ENCODE results near the gene SCN2A.

SCN2A gene

GRCh38 chr2:165408186-165408585 lies 169.0 kb downstream of the SCN2A start:
- H3K9ac ChIP-seq (ENCODE audit: low read length), result no peak overlapping the region
- H2AFZ ChIP-seq (ENCODE audit: low read depth, low read length), result no peak overlapping the region
- H3K4me2 ChIP-seq (ENCODE audit: low read length), result no peak overlapping the region
- no peaks in the 10 kb centered on the region for H4K20me1 ChIP-seq (ENCODE audit: insufficient read depth, low read length)
- no peaks in the 10 kb centered on the region for H3K4me1 ChIP-seq (ENCODE audit: low read length)
- TF ChIP-seq EZH2phosphoT487 (IDR thresholded peaks at IDR 0.05; ENCODE audit: low read depth), result no peak
- TF ChIP-seq CTCF (IDR thresholded peaks at IDR 0.05; ENCODE audit: low read depth, low read length), result no peak
- H3K9me3 ChIP-seq (ENCODE audit: insufficient read depth, low read length), result no peaks in the 10 kb centered on the region
- no peak overlapping the region for H3K27ac ChIP-seq (ENCODE audit: low read length)
- H3K27me3 ChIP-seq (ENCODE audit: low read depth, low read length), result no peaks in the 10 kb centered on the region
- no peaks in the 10 kb centered on the region for H3K79me2 ChIP-seq (ENCODE audit: low read length)
- no peaks in the 10 kb centered on the region for H3K36me3 ChIP-seq (replicated peaks; ENCODE audit: low read depth, low read length)
- no peak overlapping the region for H3K4me3 ChIP-seq (ENCODE audit: low read length)

- no peak overlapping the region for H3K9ac ChIP-seq (ENCODE audit: low read length)
- TF ChIP-seq EZH2phosphoT487 (IDR thresholded peaks at IDR 0.05; ENCODE audit: low read depth) (no peak), CTCF (IDR thresholded peaks at IDR 0.05; ENCODE audit: low read depth, low read length) (no peak)
- H3K4me2 ChIP-seq (ENCODE audit: low read length), result no peak overlapping the region
- H3K79me2 ChIP-seq (ENCODE audit: low read length), result no peaks in the 10 kb centered on the region
- no peaks in the 10 kb centered on the region for H3K9me3 ChIP-seq (ENCODE audit: insufficient read depth, low read length)
- no peaks in the 10 kb centered on the region for H3K36me3 ChIP-seq (replicated peaks; ENCODE audit: low read depth, low read length)
- no peak overlapping the region for H3K4me3 ChIP-seq (ENCODE audit: low read length)
- H3K4me1 ChIP-seq (ENCODE audit: low read length), result no peaks in the 10 kb centered on the region
- no peaks in the 10 kb centered on the region for H4K20me1 ChIP-seq (ENCODE audit: insufficient read depth, low read length)
- no peak overlapping the region for H2AFZ ChIP-seq (ENCODE audit: low read depth, low read length)
- no peak overlapping the region for H3K27ac ChIP-seq (ENCODE audit: low read length)
- no peaks in the 10 kb centered on the region for H3K27me3 ChIP-seq (ENCODE audit: low read depth, low read length)
Observed at GRCh38 chr2:165410276-165410675, 171.1 kb downstream of the SCN2A start.

GRCh38 chr2:165414187-165414586 lies 175.0 kb downstream of the SCN2A start:
- Histone ChIP-seq H3K9me3 (ENCODE audit: insufficient read depth, low read length) (no peaks in the 10 kb centered on the region), H3K4me3 (ENCODE audit: low read length) (no peak overlapping the region), H3K79me2 (ENCODE audit: low read length) (no peaks in the 10 kb centered on the region), H3K4me2 (ENCODE audit: low read length) (no peak overlapping the region), H3K27ac (ENCODE audit: low read length) (no peak overlapping the region), H2AFZ (ENCODE audit: low read depth, low read length) (no peak overlapping the region), H4K20me1 (ENCODE audit: insufficient read depth, low read length) (no peaks in the 10 kb centered on the region), H3K27me3 (ENCODE audit: low read depth, low read length) (no peaks in the 10 kb centered on the region), H3K9ac (ENCODE audit: low read length) (no peak overlapping the region), H3K36me3 (replicated peaks; ENCODE audit: low read depth, low read length) (no peaks in the 10 kb centered on the region), H3K4me1 (ENCODE audit: low read length) (no peaks in the 10 kb centered on the region)
- TF ChIP-seq EZH2phosphoT487 (IDR thresholded peaks at IDR 0.05; ENCODE audit: low read depth) (no peak), CTCF (IDR thresholded peaks at IDR 0.05; ENCODE audit: low read depth, low read length) (no peak)

GRCh38 chr2:165417009-165417408 lies 177.8 kb downstream of the SCN2A start:
- Histone ChIP-seq H3K27me3 (ENCODE audit: low read depth, low read length) (no peaks in the 10 kb centered on the region), H3K4me3 (ENCODE audit: low read length) (no peak overlapping the region), H3K79me2 (ENCODE audit: low read length) (no peaks in the 10 kb centered on the region), H3K27ac (ENCODE audit: low read length) (no peak overlapping the region), H3K36me3 (replicated peaks; ENCODE audit: low read depth, low read length) (no peaks in the 10 kb centered on the region), H3K9me3 (ENCODE audit: insufficient read depth, low read length) (no peaks in the 10 kb centered on the region), H3K9ac (ENCODE audit: low read length) (no peak overlapping the region), H4K20me1 (ENCODE audit: insufficient read depth, low read length) (no peaks in the 10 kb centered on the region), H3K4me2 (ENCODE audit: low read length) (no peak overlapping the region), H3K4me1 (ENCODE audit: low read length) (no peaks in the 10 kb centered on the region), H2AFZ (ENCODE audit: low read depth, low read length) (no peak overlapping the region)
- TF ChIP-seq EZH2phosphoT487 (IDR thresholded peaks at IDR 0.05; ENCODE audit: low read depth) (no peak), CTCF (IDR thresholded peaks at IDR 0.05; ENCODE audit: low read depth, low read length) (peak; percentile 15)

Measured in OCI-LY3 (cell line).